Endothelial cell of umbilical vein (primary cell): Measurements from ENCODE around the gene NAA60. TPM values are rescaled to one million over a fixed set of nuclear protein-coding genes. Genes with fewer than 3 reads are reported as not detected.

ENCODE experiments used
- BruUV-seq: library from RNA; stranded (reverse); fragments of 400-500 nt; replicated peaks from 2 replicates; lab custom pipeline; 2021; lab: Mats Ljungman, UMichigan
- CTCF ChIA-PET: fragments of 300-600, 350-600 bp; sonication (Branson Sonifier 250); formaldehyde crosslinking; loops from one replicate; lab custom pipeline; 2021; ENCODE audit warnings: antibody characterized with exemption, inconsistent platforms; lab: Charles Lee
- POLR2A ChIA-PET: fragments of 300-600, 350-600 bp; sonication (Branson Sonifier 250); formaldehyde crosslinking; loops from one replicate; lab custom pipeline; 2021; ENCODE audit warnings: antibody characterized with exemption, inconsistent platforms; lab: Charles Lee
- DNase-seq: peaks from one replicate; pipeline ENCODE4 v3.0.0-alpha.2; 2011; ENCODE audit warnings: low read depth, low spot score
- FAIRE-seq: peaks from 2 replicates; lab custom pipeline; 2011; peaks lifted over from hg19 to GRCh38; lab: Jason Lieb, UNC
- H2AFZ ChIP-seq: 2 replicates; pipeline ENCODE4 v1.6.0; 2012; ENCODE audit warnings: low read depth, low read length, control low read depth, inconsistent platforms
- H3K27ac ChIP-seq: 2 replicates; pipeline ENCODE4 v1.5.1; 2011; ENCODE audit warnings: low read depth, mild to moderate bottlenecking, control low read depth, low read length, moderate library complexity; ENCODE audit not compliant: insufficient read depth
- H3K27me3 ChIP-seq, 2 experiments: 2 replicates each; pipeline versions ENCODE4 v1.6.0 to v1.6.1; 2011; ENCODE audit warnings: low read length in 2 of 2, mixed read lengths in 1 of 2; ENCODE audit not compliant: control insufficient read depth in 2 of 2, insufficient read depth in 2 of 2
- H3K36me3 ChIP-seq, 2 experiments: 2 replicates in 1 of 2; 3 replicates in 1 of 2; pipeline ENCODE4 v1.5.1; 2011; ENCODE audit warnings: low read length in 2 of 2, mild to moderate bottlenecking in 1 of 2, moderate library complexity in 1 of 2; ENCODE audit not compliant: control insufficient read depth in 2 of 2, insufficient read depth in 2 of 2; ENCODE audit errors: extremely low read depth in 1 of 2
- H3K4me1 ChIP-seq: 3 replicates; pipeline ENCODE4 v1.5.1; 2011; ENCODE audit warnings: mild to moderate bottlenecking, low read length; ENCODE audit not compliant: control insufficient read depth, insufficient read depth; ENCODE audit errors: extremely low read depth
- H3K4me2 ChIP-seq: 2 replicates; pipeline ENCODE4 v1.6.1; 2011; ENCODE audit warnings: low read length, control low read depth, mixed read lengths; ENCODE audit not compliant: insufficient read depth
- H3K4me3 ChIP-seq, 3 experiments: fragments of 200-600 bp in 1 of 3; sonication (generic), shearing (Covaris generic) in 1 of 3; replicated peaks in 1 of 3; 2 replicates each; pipeline ENCODE4 v1.5.1; 2011 to 2016; ENCODE audit warnings: control low read depth in 3 of 3, low read length in 3 of 3, mild to moderate bottlenecking in 2 of 3, inconsistent platforms in 1 of 3, low read depth in 1 of 3, moderate library complexity in 1 of 3; ENCODE audit not compliant: insufficient read depth in 1 of 3
- H3K79me2 ChIP-seq: 2 replicates; pipeline ENCODE4 v1.6.0; 2012; ENCODE audit warnings: low read length, inconsistent platforms; ENCODE audit not compliant: control insufficient read depth, insufficient read depth
- H3K9ac ChIP-seq: replicated peaks from 2 replicates; pipeline ENCODE3; 2011; ENCODE audit warnings: low read length, control low read depth; ENCODE audit not compliant: insufficient read depth; ENCODE audit errors: extremely low read depth
- H3K9me1 ChIP-seq: replicated peaks from 3 replicates; pipeline ENCODE4 v1.6.0; 2011; ENCODE audit warnings: mild to moderate bottlenecking, low read length; ENCODE audit not compliant: control insufficient read depth, insufficient read depth; ENCODE audit errors: extremely low read depth
- H3K9me3 ChIP-seq: replicated peaks from 2 replicates; pipeline ENCODE4 v1.5.1; 2012; ENCODE audit warnings: low read length, inconsistent platforms; ENCODE audit not compliant: control insufficient read depth, insufficient read depth
- H4K20me1 ChIP-seq: replicated peaks from 2 replicates; pipeline ENCODE3; 2011; ENCODE audit warnings: mild to moderate bottlenecking, low read length; ENCODE audit not compliant: control insufficient read depth, insufficient read depth; ENCODE audit errors: extremely low read depth
- CTCF ChIP-seq, 2 donors: IDR thresholded peaks; 1 replicate in 1 of 2; 2 replicates in 1 of 2; pipeline ENCODE4 v1.5.1; 2011; ENCODE audit warnings: low read length in 2 of 2, mild to moderate bottlenecking in 2 of 2, moderate library complexity in 2 of 2, control low read depth in 1 of 2, inconsistent platforms in 1 of 2, low read depth in 1 of 2; ENCODE audit not compliant: insufficient read depth in 1 of 2; ENCODE audit errors: extremely low read depth in 1 of 2
- JUN ChIP-seq: IDR thresholded peaks from 2 replicates; pipeline ENCODE4 v1.6.1; 2011; ENCODE audit warnings: borderline replicate concordance, low read depth; ENCODE audit not compliant: insufficient read length, insufficient read depth
- POLR2AphosphoS5 ChIP-seq: IDR thresholded peaks from 2 replicates; pipeline ENCODE4 v1.6.1; 2012; ENCODE audit warnings: low read depth, mild to moderate bottlenecking, control low read depth, low read length, moderate library complexity; ENCODE audit not compliant: insufficient read depth
- dilution Hi-C: fragments of 300-500 bp; cut with MboI; formaldehyde crosslinking; loops from one replicate; pipeline ENCODE4 v1.15.0; 2019; ENCODE audit warnings: low sequenced_read_pairs; ENCODE audit not compliant: extremely low pct_ligation_motif_present
- intact Hi-C: fragments of 100-400 bp; cut with micrococcal nuclease; formaldehyde crosslinking; loops from one replicate; pipeline ENCODE4 v1.10.0; 2022
- polyA plus RNA-seq, 4 experiments: library from polyadenylated mRNA; depleted of rRNA in 3 of 4; stranded (reverse) in 3 of 4; unstranded in 1 of 4; fragments of >200 nt; gene quantifications; 2 replicates each; pipeline versions ENCODE4 v1.2.1 to v1.2.3, GENCODE V29; 2011 to 2012; ENCODE audit warnings: missing spikeins in 1 of 4
- total RNA-seq: library from RNA; stranded (reverse); gene quantifications from 2 replicates; pipeline ENCODE4 v1.2.3, GENCODE V29; 2021
- TF ChIP-seq, protein P1 (sequence below): IDR thresholded peaks from 2 replicates; pipeline ENCODE4 v1.6.1; 2011; ENCODE audit not compliant: insufficient read depth, insufficient read length

Gene NAA60
- total and polyA plus RNA-seq, 2 donors (not counting 3 experiments of a cell fraction or from before 2014, with no cell fraction given), result 22.1 to 42.9 TPM

DNA sequence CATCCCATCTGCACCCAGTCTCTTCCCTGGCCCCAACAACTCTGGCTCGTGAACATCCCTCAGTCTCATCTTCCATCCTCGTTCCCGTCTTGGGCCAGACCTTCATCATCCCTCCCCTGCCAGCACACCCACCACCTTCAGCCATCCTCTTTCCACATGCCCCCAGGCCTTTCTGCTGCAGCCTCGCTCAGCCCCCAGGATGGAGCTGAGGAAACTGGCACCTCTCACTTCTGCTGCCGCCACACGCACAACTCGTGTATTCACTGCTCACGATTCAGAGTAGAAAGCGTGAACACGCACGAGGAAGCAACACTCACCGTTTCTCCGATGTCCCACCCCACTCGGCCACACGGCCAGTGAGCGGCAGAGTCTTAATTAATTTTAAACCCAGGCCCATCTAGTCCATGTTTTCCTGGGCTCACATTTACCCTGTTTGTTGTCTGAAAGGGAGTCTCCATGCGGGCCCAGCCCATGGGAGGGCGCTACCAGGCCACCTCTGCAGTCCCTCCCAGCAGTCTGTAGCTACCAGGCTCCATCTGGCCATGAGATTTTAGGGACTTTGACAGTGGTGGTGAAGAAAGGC, 39.3 kb downstream of the NAA60 start:
- Histone ChIP-seq H3K27ac (no peak overlapping the region), H3K27me3 (no peaks in the 10 kb centered on the region), H3K9ac (no peak overlapping the region), H3K4me2 (no peak overlapping the region), H3K36me3 (peaks cover 2 to 51% of the 10 kb centered on the region in 2 experiments), H4K20me1 (no peaks in the 10 kb centered on the region), H3K9me1 (no peaks in the 10 kb centered on the region), H2AFZ (no peak overlapping the region), H3K79me2 (peaks cover 4% of the 10 kb centered on the region), H3K9me3 (no peaks in the 10 kb centered on the region), H3K4me3 (no peak overlapping the region), H3K4me1 (no peaks in the 10 kb centered on the region)
- intact Hi-C loops, result no loop called here
- BruUV-seq, result no TSS peak
- DNase-seq (no peak), FAIRE-seq (no peak)
- CTCF ChIA-PET, result no interaction called here
- TF ChIP-seq JUN, result no peak
- TF ChIP-seq CTCF (IDR thresholded peaks at IDR 0.05; ENCODE audit: extremely low read depth in 1 of 2, insufficient read depth in 1 of 2, low read depth in 1 of 2, low read length in 2 of 2), result no peak
- TF ChIP-seq, protein P1, sequence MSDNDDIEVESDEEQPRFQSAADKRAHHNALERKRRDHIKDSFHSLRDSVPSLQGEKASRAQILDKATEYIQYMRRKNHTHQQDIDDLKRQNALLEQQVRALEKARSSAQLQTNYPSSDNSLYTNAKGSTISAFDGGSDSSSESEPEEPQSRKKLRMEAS, result no peak
- TF ChIP-seq POLR2AphosphoS5, result no peak
- POLR2A ChIA-PET, result no interaction called here
- dilution Hi-C loops, result no loop called here
